GM21737 (cell line): ENCODE data around the gene CDHR2.
"Not testable (repeated sequence)": the region's sequence is repeated elsewhere in the genome, so short reads cannot be mapped to it uniquely, and the experiment has no call there.

Experiments used
- ATAC-seq: cut with Tn5 transposase; IDR thresholded peaks from one replicate; pipeline ENCODE4 v1.9.1; 2021; ENCODE audit warnings: mild to moderate bottlenecking, moderate library complexity; ENCODE audit not compliant: unreplicated experiment

The CDHR2 gene

DNA sequence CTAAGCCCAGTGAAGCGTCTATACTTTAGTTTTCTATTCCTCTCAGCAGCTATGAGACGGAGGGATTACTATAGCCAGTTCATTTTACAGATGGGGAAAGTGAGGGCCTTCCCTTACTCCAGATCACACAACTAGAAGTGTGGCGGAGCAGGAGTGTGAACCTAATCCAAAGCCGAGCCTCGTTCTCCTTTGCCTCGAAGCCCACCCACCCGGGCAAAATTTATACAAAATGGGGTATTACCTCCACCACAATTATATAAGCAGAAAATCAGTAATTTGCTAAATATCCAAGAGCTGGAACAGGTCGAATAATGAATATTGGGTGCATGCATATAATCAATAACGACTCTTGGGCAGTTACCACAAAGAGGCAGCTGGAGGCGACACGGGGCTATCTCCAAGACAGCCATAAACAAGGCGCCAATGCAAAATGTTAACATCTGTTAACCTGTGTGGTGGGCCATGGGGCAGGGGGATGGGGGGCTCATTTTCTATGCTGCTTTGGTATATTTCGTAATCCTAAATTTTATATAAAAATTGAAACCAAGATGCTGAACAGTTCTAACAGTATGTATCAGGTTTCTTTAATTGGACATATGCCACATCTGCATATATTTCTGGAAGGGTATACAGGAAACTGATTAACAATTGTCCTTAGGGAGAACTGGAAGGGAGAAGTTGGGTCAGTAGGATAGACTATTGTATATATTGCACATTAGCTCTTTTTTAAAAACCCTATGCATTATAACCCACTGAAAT lies 10.7 kb upstream of the CDHR2 start:
- no peak for ATAC-seq

DNA sequence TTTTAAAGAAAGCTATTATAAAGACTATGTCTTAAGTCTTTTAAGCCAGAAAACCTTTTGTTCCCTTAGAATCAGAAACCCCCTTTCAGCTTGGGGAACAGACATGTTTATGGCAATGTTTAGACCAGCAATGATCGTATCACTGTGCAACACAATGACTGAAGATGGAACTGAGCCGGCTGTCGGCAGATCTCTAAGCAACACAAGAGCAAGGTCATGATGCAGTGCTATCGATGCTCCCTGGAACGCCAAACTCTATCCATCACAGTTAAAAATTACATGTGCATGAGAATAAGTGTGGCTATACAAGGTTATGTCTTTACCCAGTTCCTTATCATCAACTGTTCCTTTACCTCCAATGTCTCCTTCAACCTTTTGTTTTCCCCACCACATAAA lies 10.2 kb upstream of the CDHR2 start:
- no peak for ATAC-seq

DNA sequence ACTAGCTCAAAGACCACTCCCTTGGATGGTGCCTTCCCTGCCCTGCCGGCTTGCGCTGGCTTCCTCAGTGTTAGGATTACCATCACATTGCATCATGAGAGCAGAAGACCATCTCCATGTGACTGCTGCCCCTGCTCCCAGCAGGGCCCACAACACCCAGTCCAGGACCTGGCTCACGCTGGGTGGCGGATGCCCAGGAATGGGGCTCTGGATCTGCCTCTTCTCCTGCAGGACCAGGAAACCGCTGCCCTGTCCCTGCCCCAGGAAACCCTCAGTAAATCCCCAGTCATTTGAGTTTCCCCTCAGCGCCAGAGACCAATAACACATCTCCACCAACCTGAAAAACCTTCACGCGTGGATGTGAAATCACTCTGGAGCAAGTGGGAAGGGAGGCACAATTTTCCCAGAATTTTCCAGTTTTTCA lies 8.7 kb upstream of the CDHR2 start:
- no peak for ATAC-seq

DNA sequence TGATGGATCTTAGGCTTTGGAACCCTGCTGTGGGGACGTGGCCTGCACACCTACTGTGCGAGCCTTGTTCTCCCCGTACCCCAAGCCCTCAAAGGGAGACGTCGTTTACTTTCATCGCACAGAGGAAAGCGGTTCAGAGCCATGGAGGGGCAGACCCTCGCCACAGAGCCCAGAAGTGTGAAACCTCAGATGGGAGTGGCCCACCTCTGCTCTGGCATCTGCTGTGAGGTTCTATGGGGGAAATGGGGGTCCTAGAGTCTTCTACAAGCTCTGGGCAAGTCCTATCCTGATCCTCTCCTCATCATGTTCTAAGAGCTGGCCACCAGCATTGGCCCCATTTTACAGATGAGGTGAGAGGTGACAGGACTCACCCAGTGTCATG lies 8.2 kb upstream of the CDHR2 start:
- no peak for ATAC-seq

DNA sequence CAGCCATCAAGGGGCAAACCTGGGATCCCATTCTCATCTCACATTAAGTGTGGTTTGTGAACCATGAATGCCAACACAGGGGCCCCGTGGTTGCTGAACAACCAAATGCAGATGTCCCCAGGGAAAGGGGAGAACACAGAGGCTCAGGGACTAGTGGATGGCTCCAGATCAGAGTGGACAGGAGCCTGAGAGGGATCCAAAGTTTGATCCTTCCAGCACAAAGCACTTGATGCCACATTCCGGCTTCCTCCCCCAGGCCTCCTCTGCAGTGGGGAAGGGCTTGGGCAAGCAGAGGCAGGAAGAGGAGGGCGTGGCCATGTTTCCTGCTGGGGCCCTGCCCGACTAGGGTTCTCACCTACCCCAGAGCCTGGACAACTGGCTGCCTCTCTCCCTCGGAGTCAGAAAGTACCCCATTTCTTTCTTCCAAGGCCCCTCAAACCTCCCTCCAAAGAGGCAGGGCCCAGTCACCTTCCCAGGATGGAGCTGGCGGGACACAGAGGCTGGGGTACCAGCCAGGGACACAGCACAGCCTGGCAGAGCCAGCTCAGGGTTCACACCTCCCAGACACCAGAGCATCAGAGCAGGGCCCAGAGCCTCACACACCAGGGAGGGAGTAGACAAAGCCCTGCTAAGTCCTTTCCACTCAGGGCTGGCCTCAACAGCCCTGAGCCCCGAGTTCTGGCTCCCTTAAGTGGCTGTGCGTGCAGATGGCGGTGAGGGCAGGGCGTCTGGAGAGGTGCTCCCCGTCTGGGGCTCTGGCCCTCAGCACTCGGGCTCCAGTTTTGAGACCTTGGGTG lies 7.6 kb upstream of the CDHR2 start:
- ATAC-seq: no peak

DNA sequence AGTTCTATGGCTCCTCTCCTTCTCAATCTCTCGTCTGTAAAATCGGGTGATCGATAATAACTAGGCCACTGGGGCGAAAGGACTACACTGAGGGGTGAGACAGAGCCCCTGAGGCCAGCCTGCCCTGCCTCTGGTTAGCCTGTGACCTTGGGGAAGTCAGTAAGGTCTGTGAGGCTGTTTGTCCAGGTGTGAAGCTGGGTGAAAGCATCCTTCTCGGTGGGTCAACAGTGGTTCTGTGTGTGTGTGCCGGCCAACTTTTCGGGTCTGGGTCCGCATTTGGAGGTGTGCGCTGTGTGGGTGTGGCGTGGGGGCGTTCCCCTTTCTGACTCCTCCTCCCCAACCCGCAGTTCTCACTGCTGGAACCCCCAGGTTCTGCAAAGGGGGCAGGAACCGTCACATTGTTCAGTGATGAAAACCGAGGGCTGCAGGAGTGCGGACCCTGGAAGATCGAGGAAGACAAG lies 7.0 kb upstream of the CDHR2 start:
- no peak for ATAC-seq

DNA sequence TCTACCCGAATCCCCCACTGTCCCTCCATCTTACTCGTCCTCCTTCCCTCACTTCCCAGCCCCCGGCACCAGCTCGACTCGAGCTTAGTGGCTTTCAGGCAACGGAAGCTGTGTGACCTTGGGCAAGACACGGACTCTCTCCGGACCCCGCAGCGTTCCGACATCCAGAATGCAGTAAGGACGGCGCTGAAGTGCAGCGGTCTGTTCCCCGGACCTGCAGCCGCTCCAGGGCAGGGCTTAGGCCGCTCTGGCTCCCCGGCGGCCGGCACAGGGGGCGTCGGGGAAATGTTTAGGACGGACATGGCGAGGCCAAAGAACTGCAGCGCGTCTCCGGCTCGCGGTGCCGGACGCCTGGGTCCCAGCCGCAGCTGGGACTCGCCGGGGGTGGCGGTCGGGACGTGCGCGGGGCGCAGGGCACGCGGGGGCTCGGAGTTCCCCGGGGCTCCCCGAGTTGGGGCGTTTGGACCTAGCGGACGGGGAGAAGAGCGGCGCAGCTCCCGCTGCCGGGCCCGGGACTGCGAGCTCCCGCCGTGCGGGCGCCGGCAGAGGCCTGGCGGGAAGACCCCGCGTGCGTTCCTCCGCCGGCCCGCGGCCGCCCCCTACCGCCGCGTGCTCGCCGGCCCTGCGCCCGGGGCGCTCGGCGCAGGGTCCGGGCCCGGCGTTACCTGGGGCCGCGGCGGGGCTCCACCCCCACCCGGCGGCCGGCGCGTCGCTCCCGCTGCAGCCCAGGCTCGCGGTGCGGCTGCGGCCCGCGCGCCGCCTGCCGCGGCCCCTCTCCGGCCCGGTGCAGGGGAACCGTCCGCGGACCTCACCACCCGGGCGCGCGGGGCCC lies 6.3 kb upstream of the CDHR2 start:
- peak; percentile 44 for ATAC-seq

DNA sequence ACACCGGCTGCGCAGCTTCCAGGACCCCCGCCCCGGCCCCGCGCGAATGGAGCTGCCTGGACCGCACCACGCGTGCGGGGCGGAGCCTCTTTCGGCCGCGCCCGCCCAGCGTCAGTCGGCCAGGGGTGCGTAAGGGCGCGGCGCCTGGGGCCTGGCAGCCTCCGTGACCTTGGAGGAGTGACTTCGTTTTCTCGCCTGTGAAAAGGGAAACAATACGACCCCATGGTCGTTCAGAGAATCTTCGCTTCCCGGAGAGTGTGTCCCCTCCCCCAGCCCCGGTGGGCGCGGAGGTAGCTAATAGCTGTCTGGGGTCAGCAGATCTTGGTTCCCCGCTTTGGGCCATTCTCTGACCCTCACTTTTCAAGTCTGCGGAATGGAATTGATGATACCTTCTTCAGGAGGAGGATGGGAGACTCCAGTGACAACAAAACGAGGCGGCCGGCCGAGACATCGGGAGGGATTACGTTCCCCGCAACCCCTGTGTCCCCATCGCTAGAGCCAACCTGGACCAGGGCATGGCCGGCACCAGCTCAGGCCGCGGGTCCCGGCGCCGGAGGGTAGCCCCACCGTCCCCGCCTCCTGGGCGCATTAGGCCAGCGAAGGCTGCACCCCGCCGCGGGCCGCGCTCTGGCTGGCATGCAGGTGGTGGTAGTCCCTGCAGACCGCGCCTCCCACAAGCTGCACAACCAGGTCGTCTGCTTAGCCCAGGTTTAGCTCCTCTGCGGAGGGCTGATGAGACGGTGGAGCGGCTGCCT lies 5.5 kb upstream of the CDHR2 start:
- peak; percentile 45 for ATAC-seq

DNA sequence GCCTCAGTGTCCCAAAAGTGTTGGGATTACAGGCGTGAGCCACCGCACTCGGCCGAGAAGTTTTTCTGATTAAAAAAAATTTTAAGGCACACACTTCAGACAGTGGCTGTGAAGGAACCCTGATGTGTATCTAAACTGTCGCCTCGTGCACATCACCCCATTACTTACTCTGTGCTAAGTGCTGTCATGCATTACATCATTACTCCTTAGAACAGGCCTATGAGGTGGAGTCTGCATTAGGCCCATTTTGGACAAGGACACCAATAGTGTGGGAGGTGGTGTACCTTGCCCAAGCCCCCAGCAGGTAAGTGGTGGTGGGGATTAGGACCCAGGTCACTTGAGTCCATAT lies 3.8 kb upstream of the CDHR2 start:
- ATAC-seq: no peak

DNA sequence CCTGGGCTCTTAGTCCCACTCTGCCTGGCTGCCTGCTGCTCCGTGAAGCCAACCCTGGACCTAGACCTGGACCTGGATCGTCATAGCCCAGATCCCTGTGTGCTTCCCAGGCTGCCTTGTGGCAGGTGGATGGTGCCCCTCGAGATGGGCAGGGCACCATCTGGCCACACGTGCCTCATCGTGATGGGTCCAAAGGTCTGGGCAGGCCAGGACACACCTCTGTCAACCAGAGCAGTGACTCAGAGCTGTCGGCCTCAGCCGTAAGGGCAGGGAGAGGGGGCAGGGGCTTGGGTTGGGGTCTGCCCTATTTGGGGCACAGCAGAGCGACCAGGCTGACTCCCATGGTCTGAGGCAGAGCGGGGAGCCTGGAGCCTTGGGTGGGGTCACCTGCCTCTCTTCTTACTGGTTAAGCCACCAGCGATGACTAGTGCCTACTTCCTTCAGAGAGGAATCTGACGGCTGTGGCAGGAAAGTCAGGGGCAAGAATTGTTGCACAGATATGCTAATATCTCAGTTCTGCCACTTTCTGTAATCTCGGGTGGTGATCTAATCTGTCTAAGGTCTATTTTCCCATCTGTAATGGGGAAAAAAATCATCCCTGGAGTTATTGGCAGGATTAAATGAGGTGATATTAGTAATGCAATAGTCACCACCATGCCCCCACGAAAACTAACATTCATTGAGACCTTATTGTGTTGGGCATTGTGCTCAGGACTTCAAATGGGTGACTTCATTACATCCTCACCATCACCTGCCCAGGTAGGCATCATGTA lies 3.2 kb upstream of the CDHR2 start:
- no peak for ATAC-seq

DNA sequence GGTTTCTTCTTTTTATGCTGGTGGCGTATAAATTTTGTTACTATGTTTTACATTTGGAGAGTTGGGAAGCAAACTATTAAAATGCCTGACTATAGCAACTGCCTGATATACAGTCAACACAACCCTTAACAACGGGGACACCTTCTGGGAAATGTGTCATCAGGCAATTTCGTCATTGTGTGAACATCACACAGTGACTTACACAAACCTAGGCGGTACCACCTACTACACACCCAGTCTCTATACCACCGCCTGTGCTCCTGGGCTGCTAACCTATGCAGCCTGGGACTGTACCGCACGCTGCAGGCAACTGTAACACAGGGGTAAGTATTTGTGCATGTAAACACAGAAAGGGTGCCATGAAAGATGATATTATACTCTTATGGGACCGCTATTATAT lies 1.3 kb upstream of the CDHR2 start:
- no peak for ATAC-seq

DNA sequence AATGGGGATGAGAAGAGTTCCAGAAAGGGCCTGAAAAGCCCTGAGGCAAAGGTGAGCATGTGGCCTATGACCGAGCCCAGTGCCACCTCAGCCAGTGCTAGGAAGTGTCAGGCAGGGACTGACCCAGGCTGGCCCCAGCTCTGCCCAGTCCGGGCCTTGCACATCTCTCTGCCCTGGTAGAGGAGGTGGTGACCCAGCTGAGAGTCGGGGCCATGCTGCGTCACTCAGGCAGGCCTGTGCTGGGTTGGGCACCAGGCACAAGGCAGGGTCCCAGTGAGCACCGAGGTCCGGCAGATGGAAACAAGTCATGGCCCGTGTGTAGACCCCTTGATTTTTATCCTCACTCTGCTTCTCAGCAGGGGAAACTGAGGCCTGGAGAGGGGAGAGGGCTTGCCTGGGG lies 729 bp downstream of the CDHR2 start:
- no peak for ATAC-seq

DNA sequence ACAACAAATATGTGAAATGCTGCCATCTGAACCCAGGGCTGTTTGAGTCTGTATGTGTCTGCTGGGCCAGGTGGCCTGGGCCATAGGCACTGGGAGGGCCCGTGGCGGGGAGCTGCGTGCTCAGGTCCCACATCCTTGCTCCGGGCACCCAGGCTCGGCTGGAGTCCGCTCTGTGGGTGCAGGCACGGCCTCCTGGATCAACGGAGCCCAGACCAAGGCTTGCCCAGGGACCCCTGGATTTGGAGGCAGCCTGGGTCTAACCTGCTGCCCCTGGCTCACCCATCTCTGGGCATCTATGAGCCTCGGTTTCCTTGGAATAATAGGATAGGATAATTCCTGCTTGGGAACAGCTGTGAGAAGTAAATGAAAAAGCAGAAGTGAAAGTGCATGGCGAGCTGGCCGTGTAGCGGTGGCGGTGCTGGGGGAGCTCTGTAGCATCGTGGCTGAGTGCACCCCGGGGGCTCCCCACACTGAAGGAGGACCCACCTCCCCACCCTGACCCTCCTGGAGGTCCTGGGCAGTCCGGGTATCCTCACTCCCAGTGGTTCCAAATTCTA lies 1.2 kb downstream of the CDHR2 start:
- ATAC-seq: no peak

DNA sequence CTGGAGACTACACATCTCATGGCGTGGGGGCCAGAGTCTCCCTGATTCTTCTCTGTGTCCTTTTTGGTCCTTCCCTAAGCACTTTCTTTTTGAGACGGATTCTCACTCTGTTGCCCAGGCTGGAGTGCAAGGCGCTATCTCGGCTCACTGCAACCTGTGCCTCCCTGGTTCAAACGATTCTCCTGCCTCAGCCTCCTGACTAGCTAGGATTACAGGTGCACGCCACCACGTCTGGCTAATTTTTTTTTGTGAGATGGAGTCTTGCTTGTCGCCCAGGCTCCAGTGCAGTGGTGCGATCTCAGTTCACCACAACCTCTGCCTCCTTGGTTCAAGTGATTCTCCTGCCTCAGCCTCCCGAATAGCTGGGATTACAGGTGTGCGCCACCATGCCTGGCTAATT lies 1.8 kb downstream of the CDHR2 start:
- ATAC-seq: not testable (repeated sequence)

DNA sequence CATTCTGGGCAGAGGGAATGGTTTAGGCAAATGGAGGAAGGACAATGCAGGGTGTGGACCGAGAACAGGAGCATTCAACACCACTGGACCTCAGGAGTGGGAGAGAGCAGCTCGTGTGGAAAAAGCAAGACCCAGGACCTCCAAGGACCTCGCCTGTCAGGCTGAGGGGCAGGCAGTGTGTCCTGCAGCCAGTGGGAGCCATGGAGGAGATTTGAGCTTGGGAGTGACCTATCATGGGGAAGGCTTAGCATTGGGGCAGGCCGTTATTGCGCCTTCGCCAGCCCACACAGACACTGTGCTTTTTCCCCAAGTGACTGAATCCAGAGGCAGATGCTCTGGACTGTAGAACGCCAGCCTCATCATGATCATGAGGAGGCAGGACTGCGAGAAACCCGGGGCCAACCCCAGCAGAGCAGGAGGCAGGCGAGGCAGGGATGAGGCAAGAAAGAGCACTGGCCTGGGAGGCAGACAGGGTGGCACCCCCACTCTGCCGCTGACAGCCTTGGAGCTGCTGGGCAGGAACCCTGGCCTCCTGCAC lies 3.3 kb downstream of the CDHR2 start:
- no peak for ATAC-seq

DNA sequence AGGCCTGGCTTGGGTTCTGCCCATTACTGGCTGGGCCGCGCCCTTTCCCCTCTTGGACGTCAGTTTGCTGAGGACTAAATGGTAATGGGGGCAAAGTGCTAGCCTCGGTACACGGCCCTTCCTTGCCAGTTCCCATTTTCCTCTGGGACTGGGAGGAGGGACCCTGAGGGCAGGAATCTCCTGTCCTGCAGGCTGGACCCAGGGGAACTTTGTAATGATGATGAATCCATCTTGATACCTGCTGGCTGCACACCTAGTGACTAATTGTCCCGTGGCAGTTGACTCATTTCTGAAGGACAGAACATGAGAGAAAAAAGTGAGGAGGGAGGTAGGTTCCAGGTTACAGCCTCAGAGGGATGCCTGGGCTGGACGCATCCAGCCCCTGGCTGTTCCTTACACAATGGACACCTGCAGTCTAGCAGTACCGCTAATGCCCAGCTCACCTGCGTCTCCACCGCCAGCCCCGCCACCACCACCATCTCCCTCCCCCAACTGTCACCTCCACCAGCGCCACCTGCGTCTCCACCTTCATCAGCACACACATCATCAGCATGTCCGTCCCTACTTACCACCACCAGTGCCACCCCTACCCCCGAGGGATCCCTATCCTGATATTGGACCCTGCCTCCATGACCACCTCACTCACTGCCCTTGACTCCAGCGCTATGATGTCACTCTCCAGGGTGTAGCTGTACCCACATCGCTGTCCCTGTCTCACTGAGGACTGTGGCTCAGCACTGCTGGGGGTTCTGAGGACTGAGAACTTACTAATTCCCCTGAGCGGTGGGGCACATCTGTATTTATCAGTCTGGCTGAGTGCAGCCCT lies 4.3 kb downstream of the CDHR2 start:
- no peak for ATAC-seq

DNA sequence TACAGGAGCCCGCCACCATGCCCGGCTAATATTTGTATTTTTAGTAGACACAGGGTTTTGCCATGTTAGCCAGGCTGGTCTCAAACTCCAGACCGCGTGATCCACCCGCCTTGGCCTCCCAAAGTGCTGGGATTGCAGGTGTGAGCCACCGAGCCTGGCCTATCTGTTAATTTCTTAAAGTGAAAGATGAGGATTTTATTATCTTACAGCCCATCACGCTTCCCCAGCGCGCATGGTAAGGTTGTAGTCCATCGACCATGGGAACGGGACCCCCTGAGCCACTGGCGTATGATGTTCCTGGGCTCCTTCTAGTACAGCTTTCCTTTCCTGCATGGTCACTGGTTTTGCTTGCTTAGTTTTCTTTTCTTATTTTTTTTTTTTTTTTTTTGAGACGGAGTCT lies 8.7 kb downstream of the CDHR2 start:
- no peak for ATAC-seq

DNA sequence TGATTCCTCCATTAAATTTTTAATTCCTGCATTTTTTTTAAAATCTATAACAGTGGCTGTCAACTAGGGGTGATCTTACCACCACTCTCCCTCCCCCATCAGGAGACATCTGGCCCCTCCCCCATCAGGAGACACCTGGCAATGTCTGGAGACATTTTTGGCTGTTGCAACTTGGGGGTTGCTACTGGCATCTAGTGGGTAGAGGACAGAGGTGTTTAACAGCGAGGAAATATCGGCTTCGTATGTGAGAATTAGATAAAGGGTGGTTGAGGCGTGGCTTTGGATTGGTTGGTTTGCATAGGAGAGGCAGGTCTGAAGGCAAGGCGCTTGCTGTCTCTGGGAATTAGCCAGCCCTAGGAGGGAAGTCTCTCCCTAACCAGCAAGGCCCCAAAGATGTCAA lies 10.5 kb downstream of the CDHR2 start:
- no peak for ATAC-seq

DNA sequence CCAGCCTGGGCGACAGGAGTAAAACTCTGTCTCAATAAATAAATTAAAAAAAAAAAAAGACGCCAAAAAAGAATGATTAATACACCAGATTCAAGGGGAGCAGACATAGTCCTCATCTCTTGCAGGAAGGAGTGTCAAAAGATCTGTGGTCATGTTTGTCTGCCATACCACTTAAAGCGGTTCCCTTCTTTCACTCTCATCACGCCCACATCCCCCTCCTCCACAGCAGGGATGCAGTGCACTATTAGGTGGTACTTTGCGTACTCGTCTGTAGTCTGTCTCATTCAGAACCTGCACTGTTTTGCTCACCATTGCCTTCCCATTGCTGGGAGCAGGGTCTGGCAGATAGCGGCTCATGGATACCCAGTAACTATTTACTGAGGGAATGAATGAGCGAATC lies 11.2 kb downstream of the CDHR2 start:
- no peak for ATAC-seq
